Measurements from ENCODE around the gene PLCXD3. TPM values are rescaled to one million over a fixed set of nuclear protein-coding genes. Genes with fewer than 3 reads are reported as not detected.

The PLCXD3 gene
- total RNA-seq, 3 donors from 2014 or later = 0.29 to 1.6 (median 1.2) TPM

GRCh38 chr5:41270423-41271251 lies 239.8 kb downstream of the PLCXD3 start:
- intact Hi-C loops (cut with DNase I, micrococcal nuclease) = loop anchor here in 1 of 2 donors (10.0 kb wide), 1 partner anchor 366 kb away; the partner anchor contains the start of gene C7
- DNase-seq (peak in 1 of 3 donors; percentile 48), ATAC-seq (peak; percentile 84)
- TF ChIP-seq, protein P1, sequence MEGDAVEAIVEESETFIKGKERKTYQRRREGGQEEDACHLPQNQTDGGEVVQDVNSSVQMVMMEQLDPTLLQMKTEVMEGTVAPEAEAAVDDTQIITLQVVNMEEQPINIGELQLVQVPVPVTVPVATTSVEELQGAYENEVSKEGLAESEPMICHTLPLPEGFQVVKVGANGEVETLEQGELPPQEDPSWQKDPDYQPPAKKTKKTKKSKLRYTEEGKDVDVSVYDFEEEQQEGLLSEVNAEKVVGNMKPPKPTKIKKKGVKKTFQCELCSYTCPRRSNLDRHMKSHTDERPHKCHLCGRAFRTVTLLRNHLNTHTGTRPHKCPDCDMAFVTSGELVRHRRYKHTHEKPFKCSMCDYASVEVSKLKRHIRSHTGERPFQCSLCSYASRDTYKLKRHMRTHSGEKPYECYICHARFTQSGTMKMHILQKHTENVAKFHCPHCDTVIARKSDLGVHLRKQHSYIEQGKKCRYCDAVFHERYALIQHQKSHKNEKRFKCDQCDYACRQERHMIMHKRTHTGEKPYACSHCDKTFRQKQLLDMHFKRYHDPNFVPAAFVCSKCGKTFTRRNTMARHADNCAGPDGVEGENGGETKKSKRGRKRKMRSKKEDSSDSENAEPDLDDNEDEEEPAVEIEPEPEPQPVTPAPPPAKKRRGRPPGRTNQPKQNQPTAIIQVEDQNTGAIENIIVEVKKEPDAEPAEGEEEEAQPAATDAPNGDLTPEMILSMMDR (IDR thresholded peaks at IDR 0.05) = no peak
- Histone ChIP-seq H3K4me1 (ENCODE audit: low read depth) (no peaks in the 10 kb centered on the region), H3K36me3 (ENCODE audit: low read depth) (no peaks in the 10 kb centered on the region), H3K9me3 (no peaks in the 10 kb centered on the region), H3K4me3 (no peak overlapping the region)

GRCh38 chr5:41268894-41269293 lies 241.5 kb downstream of the PLCXD3 start:
- TF ChIP-seq, protein P1 (IDR thresholded peaks at IDR 0.05) = no peak
- H3K4me1 ChIP-seq (ENCODE audit: low read depth) = no peaks in the 10 kb centered on the region
- ATAC-seq = no peak
- intact Hi-C loops (cut with DNase I, micrococcal nuclease) = no loop called here
- no peaks in the 10 kb centered on the region for H3K36me3 ChIP-seq (ENCODE audit: low read depth)
- no peaks in the 10 kb centered on the region for H3K9me3 ChIP-seq
- DNase-seq = no peak
- H3K4me3 ChIP-seq = no peak overlapping the region

DNA sequence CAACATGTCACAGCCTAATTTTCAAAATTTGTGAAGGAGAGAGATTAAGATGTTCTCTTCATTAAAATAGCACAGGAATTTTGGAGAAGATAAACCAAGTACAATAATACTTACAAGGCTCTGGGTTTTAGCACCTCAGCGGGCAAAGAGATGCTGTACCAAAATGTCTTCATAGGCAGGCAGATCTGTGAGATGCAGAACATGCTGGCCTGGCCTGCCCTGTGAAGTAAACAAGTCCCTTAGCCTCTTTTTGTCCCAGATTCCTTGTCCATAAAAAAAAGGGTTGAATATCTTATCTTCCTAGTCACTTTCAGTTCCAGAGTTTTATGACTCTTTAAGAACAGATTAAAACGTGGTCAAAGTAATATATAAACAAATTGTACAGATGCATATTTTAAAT lies 244.0 kb downstream of the PLCXD3 start:
- ATAC-seq = no peak
- no peak for DNase-seq
- no peaks in the 10 kb centered on the region for H3K4me1 ChIP-seq (ENCODE audit: low read depth)
- TF ChIP-seq, protein P1 (IDR thresholded peaks at IDR 0.05) = no peak
- intact Hi-C loops (cut with DNase I, micrococcal nuclease) = no loop called here
- no peaks in the 10 kb centered on the region for H3K36me3 ChIP-seq (ENCODE audit: low read depth)
- no peaks in the 10 kb centered on the region for H3K9me3 ChIP-seq
- no peak overlapping the region for H3K4me3 ChIP-seq

GRCh38 chr5:41264019-41264418 lies 246.4 kb downstream of the PLCXD3 start:
- no peaks in the 10 kb centered on the region for H3K36me3 ChIP-seq (ENCODE audit: low read depth)
- H3K4me3 ChIP-seq = no peak overlapping the region
- H3K9me3 ChIP-seq = no peaks in the 10 kb centered on the region
- TF ChIP-seq, protein P1 (IDR thresholded peaks at IDR 0.05) = no peak
- no peaks in the 10 kb centered on the region for H3K4me1 ChIP-seq (ENCODE audit: low read depth)
- no peak for DNase-seq
- ATAC-seq = peak; percentile 37
- intact Hi-C loops (cut with DNase I, micrococcal nuclease) = no loop called here

DNA sequence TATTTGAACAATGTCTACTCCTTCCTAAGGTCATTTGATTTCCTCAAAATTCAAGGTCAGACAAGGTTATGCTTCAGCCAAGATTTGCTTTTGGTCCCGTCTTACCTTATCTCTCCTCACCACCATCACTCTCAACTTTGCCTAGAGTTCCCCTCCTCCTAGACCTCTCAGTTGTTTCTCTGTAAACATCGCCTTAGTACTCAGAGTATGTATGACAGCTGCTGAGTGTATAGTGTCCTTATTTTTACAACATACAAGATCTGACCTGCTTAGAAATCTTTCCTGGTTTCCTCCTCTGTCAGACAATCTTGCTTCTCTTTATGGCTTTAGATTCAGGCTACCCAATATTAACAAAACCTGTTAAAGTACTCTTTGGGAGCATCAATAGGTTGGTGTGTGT lies 247.1 kb downstream of the PLCXD3 start:
- Histone ChIP-seq H3K9me3 (no peaks in the 10 kb centered on the region), H3K4me1 (ENCODE audit: low read depth) (no peaks in the 10 kb centered on the region), H3K4me3 (no peak overlapping the region), H3K36me3 (ENCODE audit: low read depth) (no peaks in the 10 kb centered on the region)
- DNase-seq (no peak), ATAC-seq (peak; percentile 51)
- intact Hi-C loops (cut with DNase I, micrococcal nuclease) = no loop called here
- TF ChIP-seq, protein P1 (IDR thresholded peaks at IDR 0.05) = no peak
